Midbrain (tissue), 1 donor: ENCODE measurements around the gene TNFRSF19.
"Not testable (repeated sequence)": the region's sequence is repeated elsewhere in the genome, so short reads cannot be mapped to it uniquely, and the experiment has no call there.

Experiments
- DNase-seq: peaks from one replicate; lab custom pipeline; 2025; lab: John Stamatoyannopoulos, UW

TNFRSF19 gene, protein sequence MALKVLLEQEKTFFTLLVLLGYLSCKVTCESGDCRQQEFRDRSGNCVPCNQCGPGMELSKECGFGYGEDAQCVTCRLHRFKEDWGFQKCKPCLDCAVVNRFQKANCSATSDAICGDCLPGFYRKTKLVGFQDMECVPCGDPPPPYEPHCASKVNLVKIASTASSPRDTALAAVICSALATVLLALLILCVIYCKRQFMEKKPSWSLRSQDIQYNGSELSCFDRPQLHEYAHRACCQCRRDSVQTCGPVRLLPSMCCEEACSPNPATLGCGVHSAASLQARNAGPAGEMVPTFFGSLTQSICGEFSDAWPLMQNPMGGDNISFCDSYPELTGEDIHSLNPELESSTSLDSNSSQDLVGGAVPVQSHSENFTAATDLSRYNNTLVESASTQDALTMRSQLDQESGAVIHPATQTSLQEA

DNA sequence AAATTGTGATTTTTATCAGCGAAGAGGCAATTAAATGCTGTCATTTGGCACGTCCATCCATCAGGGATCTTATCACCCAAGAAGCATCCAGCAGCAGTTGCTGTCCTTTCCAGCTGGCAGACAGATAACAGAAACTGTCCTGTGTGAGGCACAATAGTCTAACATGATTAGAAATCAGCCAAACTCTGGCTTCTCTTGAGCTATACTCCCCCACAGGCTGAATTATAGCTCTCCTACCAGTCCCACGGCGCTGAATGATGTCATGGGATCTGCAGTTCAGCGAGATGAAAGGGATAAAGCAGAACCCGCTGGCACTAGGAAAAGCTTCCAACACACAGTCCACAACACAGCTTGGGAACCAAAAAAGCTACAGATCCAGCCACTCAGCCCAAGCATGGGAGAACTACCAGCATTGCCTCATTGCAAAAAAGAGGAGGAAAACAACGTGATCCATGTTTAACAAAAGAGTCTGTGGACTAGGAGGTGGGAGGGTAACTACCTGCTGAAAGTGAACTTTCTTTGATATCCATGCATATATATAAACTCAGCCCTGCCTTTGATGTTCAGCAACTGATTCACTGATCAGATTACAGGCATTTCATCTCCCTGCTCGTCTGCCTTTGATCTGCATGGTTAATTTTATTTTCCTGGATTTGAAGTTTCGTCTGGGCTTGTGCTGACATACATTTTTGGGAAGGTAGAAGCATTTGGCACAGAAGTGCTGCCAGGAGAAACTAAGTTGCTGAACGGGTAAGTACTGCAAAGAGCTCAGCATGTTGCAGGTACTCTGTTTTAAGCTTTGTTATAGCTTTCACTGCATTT is at the start of gene TNFRSF19:
TNFRSF19 (plus strand) TSS at position 314 of the 822 bp plus-strand sequence. CDS start 19,772 bp downstream, outside the sequence.
- peak; percentile 21 for DNase-seq

DNA sequence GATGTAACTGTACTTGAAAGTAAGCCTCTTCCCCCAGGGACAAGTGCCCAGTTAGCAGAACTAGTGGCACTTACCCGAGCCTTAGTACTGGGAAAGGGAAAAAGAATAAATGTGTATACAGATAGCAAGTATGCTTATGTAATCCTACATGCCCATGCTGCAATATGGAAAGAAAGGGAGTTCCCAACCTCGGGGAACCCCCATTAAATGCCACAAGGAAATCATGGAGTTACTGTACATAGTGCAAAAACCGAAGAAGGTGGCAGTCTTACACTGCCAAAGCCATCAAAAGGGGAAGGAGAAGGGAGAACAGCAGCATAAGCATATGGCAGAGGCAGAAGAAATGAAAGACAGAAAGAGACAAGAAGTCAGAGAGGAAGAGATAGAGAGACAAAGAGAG is 40.3 kb upstream of the TNFRSF19 start:
- DNase-seq, result not testable (repeated sequence)

DNA sequence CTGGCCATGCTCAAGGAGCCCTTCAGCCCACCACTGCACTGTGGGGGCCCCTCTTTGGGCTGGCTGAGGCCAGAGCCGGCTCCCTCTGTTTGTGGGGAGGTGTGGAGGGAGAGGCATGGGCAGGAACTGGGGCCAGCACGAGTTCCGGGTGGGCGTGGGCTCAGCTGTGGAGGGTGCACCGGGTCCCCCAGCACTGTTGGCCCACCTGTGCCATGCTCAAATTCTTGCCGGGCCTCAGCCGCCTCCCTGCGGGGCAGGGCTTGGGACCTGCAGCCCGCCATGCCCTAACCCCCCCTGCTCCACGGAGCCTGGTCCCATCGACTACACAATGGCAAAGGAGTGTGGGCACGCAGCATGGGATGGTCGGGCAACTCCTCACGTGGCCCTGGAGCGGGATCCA is 38.8 kb upstream of the TNFRSF19 start:
- no peak for DNase-seq

DNA sequence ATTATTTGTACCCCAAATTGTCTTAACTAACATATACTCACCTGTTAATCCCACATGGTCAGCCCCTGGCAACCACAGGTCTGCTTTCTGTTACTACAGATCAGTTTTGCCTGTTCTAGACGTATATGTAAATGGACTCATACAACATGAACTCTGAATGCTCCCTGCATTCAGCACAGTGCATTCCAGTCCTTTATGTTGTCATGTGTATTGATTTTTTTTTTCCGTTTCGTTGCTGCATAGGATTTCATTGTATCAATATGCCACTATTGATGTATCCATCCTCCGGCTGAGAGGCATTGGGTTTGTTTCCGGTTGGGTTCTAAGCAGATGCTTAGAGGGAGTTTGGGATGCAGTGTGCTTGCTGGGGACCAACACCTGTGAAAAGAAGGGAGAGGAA is 36.1 kb upstream of the TNFRSF19 start:
- DNase-seq, result no peak

DNA sequence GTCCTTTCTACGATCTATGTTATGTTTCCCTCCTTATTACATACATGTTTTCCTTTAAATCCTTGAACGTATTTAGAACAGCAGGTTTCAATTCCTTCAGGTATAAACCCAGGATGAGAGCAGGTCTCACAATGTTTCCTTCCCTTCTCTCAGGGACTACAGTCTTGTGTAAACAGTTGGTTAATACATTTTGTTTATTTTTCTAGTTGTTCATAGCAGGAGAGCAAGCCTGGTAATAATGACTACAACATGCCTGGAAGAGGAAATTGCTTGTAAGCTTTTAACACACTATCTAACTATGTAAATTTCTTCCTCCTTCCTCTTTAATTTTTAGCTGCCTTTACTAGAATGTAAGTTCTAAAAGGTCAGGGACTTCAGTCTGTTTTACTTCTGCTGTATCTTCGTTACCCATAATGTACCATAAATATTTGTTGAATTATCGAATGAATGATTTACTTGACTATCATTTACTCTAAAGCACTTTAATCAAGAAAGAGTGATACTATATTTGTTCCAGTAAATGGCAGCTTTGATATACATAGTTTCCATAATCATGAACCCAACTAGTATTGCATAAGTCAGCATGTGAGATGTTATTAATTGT is 28.9 kb upstream of the TNFRSF19 start:
- DNase-seq, result no peak

DNA sequence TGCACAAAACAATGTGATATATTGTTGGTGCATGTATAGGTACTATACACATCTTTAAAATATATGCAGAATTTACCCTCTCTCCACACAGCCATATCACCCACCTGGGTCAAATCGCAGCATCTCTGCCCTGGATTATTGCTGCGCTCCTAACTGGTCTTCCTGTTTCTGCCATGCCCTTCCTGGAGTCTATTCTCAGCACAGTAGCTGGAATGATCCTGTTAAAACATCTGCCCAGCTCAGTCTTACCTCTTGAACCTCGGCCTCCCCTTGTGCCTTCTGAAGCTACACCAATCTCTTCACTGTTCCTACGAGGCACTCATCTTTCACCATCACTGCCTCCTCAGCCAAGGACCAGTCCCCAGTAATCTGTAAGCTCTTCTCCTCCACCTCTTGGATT is 25.5 kb upstream of the TNFRSF19 start:
- no peak for DNase-seq

DNA sequence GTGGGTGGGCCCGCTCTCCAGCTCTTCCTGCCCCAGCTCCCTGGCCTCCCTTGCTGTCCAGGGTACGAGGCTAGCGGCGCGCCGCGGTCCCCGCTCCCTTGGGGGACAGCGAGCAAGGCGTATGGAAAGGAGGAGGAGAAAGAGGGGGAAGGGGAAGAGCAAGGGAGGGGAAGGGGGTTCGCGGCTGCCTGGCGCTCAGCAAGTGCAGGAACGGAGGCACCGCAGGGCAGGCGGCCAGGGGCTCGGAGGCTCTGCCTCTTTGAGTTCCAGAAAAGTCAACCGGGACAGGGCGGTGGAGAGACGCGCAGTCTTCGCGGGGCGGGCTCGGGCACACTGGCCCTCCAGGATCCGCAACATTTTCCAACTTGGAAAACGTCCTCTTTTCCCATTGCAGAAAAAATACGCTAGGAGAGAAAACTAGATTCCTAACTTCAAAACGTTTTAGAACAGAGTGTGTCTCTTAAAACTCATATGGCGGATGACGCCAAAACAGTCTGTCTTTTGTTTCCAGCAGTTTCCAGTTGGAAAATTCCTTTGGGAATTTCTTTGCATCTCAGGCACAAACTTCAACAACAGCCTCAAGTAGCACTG is 23.1 kb upstream of the TNFRSF19 start:
- DNase-seq, result no peak

DNA sequence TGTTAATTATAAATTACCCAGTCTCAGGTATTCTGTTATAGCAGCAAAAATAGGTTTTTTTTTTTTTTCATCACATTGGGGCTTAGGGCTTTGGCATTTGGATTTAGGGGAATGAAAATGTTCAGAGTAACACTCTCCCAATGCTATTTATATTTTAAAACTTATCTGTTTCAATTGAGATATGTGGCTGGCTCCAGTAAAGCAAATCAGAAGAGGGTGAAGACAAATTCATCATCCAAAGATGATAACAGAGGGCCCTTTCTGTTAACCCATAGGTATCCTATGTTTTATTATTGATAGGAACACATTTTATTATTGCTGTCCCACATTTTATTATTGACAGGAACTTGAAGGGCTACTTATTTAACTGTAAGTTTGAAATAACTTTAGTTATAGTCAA is 20.5 kb upstream of the TNFRSF19 start:
- no peak for DNase-seq

DNA sequence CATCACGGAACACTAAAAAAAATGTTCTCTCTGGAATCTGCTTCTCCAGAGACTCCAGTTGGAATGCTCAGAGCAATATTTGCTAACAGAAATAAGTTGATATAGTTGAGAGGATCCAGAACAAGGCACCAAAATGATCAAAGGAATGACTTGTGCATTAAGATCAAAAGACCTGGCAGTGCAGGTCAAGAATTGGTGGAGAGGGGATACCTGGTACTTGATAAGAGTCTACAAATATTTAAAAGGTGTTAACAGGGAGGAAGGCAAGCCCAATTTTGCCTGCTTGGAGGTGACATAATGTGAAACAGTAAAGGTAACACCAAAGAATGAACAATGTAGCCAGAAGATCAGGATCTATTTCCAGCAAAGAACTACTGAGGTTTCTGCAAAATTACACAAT is 20.0 kb upstream of the TNFRSF19 start:
- DNase-seq, result no peak

DNA sequence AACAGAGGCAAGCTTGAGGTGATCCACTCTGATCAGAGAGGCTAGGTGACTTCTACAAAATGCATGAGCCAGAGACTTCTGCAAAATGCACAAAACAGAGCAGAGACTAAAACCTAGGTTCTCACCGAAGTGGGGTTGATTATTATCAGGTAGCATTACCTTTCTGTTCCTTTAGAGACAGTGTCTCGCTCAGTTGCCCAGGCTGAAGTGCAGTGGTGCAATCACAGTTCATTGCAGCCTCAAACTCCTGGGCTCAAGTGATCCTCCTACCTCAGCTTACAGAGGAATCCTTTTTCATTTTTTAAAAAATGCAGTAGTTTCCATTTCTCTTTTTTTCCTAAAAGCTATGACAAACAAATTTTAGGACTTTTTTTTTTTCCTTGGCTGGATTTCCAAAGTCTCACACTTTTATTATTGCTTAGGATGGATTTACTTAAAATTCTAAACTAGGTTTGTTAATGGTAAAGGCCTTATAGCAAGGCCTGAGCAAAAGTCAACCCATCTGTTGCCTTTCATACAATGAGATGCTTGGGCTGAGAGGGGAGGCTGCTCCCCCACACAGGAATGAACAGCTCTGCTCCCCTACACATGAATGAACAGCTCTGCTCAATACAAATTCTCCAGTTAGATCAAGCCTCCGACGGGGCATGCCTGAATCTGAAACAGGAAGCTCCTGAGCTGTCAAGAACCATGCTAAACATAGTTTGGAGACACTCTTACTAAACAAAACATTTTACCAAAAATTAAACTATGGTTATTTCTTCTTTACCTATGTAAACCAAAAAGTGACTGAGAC is 18.8 kb upstream of the TNFRSF19 start:
- DNase-seq, result no peak

DNA sequence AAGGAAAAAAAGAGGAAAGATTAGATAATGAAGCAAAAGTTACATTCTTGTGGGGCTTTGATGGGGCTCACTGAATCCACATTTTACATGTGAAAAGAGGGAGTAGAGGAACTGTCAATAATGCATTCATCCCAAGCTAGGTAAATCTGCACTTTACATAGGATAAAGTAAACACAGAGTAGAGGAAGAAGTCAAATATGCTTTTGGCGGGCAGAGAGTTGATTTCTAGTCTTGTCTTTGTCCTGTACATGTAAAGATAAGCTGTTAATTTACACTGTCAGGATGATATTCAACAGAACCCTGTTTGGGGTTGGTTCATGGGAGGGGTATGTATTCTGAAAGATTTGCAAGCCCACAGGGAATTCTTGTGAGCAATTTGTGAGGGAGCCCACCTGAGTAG is 18.0 kb upstream of the TNFRSF19 start:
- DNase-seq, result no peak

DNA sequence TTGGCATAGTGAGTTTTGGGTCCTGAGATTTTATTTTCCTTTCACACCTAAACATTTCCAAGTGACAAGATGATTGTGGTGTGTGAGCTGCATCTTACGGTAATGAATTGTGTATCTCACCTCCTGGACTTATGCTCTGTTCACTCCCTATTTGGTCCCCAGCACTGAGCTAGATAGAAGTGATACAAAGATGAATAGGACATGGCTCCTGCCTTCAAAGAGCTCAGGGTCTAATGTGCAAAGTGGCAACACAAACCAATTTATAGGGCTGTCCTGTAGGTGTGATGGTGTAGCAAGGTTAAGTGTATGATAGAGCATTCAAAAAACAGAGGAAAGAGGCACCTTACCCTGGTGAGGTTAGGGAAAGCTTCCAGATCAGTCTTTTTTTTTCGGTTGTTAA is 17.6 kb upstream of the TNFRSF19 start:
- DNase-seq, result no peak

DNA sequence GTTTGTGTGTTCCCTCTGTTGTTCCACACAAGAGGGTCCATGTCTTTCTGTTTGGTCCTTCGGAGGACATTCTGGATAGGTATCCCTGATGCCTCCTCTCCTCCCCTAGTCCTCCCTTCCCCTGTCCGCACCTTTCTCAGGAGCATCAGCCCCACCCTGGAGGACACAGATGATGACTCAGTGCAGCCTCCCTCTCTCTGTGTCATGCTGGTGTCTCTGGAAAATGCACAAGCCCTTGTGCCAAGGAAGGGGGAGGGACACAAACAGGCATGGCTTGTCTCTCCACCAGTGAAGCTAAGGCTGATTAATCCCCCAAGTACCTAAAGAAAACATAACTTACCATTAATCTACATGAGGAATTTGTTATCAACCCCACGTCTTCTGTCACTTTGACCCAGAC is 16.2 kb upstream of the TNFRSF19 start:
- no peak for DNase-seq

DNA sequence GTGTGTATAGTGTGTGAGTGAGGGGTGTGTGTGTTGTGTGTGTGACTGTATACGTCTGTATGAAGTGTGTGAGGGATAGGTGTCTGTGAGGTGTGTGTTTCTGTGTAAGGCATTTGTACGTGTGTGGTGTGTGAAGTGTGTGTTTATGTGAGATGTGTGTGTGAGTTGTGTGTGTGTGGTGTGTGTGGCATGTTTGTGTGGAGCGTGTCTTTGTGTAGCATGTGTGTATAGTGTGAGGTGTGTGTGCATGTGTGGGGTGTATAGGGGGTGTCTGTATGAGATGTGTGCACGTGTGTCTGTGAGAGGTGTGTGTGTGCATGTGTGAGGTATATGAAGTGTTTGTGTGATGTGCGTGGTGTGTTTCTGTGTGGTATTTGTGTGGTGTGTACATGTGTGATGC is 13.2 kb upstream of the TNFRSF19 start:
- no peak for DNase-seq

DNA sequence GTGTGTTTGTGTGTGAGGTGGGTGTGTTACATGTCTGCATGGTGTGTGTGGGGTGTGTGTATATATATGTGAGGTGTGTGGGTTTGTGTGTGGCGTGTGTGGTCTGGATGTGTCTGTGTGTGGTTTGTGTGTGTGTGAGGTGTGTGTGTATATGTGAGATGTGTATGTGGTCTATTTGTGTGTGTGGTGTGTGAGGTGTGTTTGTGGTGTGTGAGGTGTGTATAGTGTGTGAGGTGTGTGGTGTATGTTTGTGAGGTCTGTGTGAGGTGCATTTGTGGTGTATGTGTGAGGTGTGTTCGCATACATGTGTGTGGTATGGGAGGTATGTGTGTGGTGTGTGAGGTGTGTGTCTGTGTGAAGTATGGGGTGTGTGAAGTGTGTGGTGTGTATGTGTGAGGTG is 12.5 kb upstream of the TNFRSF19 start:
- no peak for DNase-seq

DNA sequence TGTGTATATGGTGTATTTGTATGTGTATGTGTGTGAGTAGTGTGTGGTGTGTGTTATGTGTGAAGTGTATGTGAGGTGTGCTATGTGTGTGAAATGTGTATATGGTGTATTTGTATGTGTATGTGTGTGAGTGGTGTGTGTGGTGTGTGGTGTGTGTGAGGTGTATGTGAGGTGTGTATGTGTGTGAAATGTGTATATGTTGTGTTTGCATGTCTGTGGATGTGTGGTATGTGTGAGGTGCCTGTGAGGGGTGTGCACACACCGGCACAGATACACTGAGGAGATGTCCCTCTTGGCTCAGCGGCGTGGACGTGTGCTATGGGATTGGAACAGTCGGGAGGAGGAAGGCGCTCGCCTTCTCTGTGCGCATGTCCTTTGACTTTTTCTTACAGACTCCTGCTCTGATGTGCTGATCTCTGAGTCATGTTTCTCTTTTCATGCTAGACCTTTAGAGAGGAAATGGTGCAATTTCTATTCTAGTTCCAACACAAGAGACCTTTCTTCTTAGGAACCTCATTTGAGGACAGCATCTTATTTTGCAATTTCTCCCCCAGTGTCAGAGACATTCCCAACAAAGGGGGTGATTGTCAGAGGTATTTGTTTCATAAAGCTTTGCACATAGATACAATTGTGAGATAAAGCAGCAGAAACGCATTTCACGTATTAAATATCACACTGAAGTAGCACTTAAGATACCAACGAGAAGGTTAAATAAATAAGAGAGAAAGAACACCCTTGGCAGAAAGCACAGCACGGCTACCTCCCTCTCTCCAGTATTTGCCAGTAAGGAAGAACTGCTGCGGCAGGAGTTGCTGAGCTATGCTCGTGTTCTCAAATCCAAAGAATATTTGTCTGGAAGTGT is 11.3 kb upstream of the TNFRSF19 start:
- DNase-seq, result peak; percentile 12

DNA sequence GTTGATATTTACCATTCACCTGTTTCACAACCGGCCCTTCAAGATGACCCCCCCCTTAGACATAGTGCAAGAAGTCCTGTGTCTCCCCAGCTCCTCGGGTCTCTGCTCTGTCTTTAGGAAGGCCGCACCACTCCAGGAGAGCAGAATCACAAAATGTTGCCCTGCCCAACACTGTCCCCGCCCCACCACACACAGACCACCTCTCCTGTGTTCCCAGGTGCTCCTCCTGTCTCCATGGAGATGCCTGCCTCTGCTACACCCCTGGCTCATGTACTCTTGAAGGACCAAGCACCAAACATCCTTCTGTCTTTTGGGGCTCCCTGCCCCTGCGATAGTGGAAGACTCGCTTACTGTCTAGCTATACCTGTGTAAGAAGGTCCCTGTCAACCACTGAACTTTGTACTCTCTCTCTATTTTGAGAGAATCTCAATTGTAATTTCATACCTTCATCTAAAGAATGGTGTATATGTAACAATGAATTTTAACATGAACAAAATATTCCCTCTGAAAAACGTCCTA is 9.6 kb upstream of the TNFRSF19 start:
- no peak for DNase-seq

DNA sequence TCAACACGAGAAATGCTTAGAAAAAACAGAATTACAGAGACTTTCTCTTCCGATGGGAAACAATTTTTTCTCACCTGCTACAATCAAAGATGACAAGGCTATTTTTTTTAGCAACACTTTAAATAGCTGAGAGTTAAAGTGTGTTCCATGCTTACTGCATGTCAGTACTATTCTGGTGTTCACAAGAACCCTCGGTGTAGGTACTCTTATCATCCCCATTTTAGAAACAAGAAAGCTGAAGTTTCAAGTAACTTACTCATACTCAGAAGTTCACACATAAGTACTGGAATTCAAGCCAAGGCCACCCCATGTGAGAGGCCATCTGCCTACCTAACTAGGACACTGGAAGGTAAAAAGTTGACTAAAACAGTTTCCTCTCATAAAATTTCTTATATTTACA is 9.0 kb upstream of the TNFRSF19 start:
- no peak for DNase-seq

DNA sequence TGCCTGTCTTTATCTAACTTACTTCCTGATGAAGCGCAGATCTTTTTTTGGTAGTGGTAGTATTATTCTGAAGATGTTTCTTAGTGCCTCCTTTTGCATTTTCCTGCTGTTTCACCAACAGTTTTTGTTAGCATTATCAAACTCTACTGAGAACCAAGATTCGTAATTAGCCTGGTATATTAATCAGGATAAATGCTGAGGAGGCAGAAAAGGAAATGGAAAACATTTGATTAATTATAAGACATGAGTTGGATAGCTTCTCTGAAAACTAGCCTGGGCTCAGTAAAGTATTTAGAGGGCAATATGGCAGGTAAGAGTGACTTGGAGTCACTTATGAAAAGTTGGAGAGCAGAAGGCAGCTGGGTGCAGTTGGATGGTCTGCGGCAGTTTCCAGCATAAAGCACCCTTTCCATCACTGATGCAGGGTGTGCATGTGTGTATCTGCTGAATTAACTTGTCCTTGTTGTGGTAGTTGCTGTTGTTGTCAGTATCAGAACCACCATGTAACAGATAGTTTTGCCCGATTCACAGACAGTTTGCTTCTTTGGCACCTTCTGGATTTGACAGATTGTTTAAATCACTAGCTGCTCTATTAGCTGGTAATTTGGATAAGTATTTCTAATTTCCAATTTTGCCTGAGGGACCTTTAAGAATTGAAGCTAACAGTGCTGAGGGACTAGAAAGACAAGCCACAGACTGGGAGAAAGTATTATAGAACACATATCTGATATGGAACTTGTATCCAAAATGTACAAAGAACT is 6.9 kb upstream of the TNFRSF19 start:
- DNase-seq, result no peak
